Dendritic cell treated with granulocyte-macrophage colony-stimulating factor and Interleukin-4, amounts not matched to agents 40 ng/mL and 50 ng/mL, for 4 days (primary cell): ENCODE measurements around the gene EXOSC6.
"Not testable (repeated sequence)": the region's sequence is repeated elsewhere in the genome, so short reads cannot be mapped to it uniquely, and the experiment has no call there.

ENCODE experiments used
- H3K27ac Mint-ChIP-seq: one replicate; pipeline ENCODE4 v1.8.0; 2022; ENCODE audit warnings: mild to moderate bottlenecking, mixed read lengths
- H3K27me3 Mint-ChIP-seq: one replicate; pipeline ENCODE4 v1.8.0; 2022; ENCODE audit warnings: mild to moderate bottlenecking, mixed read lengths
- H3K36me3 Mint-ChIP-seq: one replicate; pipeline ENCODE4 v1.8.0; 2022; ENCODE audit warnings: low read depth, mixed read lengths
- H3K4me1 Mint-ChIP-seq: one replicate; pipeline ENCODE4 v1.8.0; 2022; ENCODE audit warnings: low read depth, mixed read lengths
- H3K4me3 Mint-ChIP-seq: one replicate; pipeline ENCODE4 v1.8.0; 2022; ENCODE audit warnings: mild to moderate bottlenecking, moderate library complexity, mixed read lengths
- H3K9me3 Mint-ChIP-seq: one replicate; pipeline ENCODE4 v1.8.0; 2022; ENCODE audit warnings: mixed read lengths
- intact Hi-C: fragments of 100-400 bp; cut with micrococcal nuclease; formaldehyde crosslinking; loops from one replicate; pipeline ENCODE4 v1.15.0; 2022

The EXOSC6 gene

DNA sequence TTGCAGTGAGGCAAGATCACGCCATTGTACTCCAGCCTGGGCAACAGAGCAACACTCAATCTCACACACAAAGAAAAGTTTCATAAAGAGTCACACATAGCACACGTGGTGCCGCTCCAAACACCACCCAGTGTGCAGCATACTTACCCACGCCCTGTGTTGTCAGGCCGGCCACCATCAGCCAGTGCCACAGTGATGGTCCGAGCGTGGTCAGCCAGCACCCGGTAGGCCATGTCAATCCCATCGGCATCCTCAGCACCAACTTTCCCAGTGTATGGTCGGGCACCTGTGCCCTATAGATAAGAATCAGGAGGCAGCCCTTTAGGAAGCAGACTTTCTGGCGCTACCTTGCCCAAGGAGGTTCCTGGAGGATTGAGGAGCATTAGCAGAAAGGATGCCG lies 17.7 kb upstream of the EXOSC6 start:
- Mint-ChIP-seq H3K36me3 (peaks cover 92% of the 10 kb centered on the region), H3K27ac (no peak overlapping the region), H3K4me3 (no peak overlapping the region), H3K9me3 (no peaks in the 10 kb centered on the region), H3K27me3 (no peaks in the 10 kb centered on the region), H3K4me1 (no peaks in the 10 kb centered on the region)
- intact Hi-C loops: loop anchor here (10.0 kb wide), 1 partner anchor 105 kb away; no protein-coding TSS in a partner anchor

- H3K9me3 Mint-ChIP-seq, H3K4me1 Mint-ChIP-seq, H3K27me3 Mint-ChIP-seq, H3K4me3 Mint-ChIP-seq, H3K27ac Mint-ChIP-seq: not testable (repeated sequence)
- peaks cover 100% of the 10 kb centered on the region for H3K36me3 Mint-ChIP-seq
- intact Hi-C loops: loop anchor here (10.0 kb wide), 1 partner anchor 103 kb away; no protein-coding TSS in a partner anchor
Measured at GRCh38 chr16:70267922-70268321, 16.2 kb upstream of the EXOSC6 start.

- no peaks in the 10 kb centered on the region for H3K4me1 Mint-ChIP-seq
- H3K27me3 Mint-ChIP-seq: no peaks in the 10 kb centered on the region
- peaks cover 100% of the 10 kb centered on the region for H3K36me3 Mint-ChIP-seq
- H3K9me3 Mint-ChIP-seq: no peaks in the 10 kb centered on the region
- intact Hi-C loops: loop anchor here (10.0 kb wide), 1 partner anchor 103 kb away; no protein-coding TSS in a partner anchor
- H3K4me3 Mint-ChIP-seq: no peak overlapping the region
- H3K27ac Mint-ChIP-seq: no peak overlapping the region
Measured at GRCh38 chr16:70267516-70267915, 15.8 kb upstream of the EXOSC6 start.

GRCh38 chr16:70259903-70260302 lies 8.2 kb upstream of the EXOSC6 start:
- H3K27ac Mint-ChIP-seq, H3K4me1 Mint-ChIP-seq, H3K9me3 Mint-ChIP-seq, H3K4me3 Mint-ChIP-seq, H3K27me3 Mint-ChIP-seq: not testable (repeated sequence)
- intact Hi-C loops: loop anchor here (10.0 kb wide), 1 partner anchor 95 kb away; no protein-coding TSS in a partner anchor
- peaks cover 100% of the 10 kb centered on the region for H3K36me3 Mint-ChIP-seq

GRCh38 chr16:70258946-70259345 lies 7.2 kb upstream of the EXOSC6 start:
- H3K27me3 Mint-ChIP-seq: no peaks in the 10 kb centered on the region
- H3K27ac Mint-ChIP-seq: no peak overlapping the region
- no peaks in the 10 kb centered on the region for H3K9me3 Mint-ChIP-seq
- no peak overlapping the region for H3K4me3 Mint-ChIP-seq
- no peaks in the 10 kb centered on the region for H3K4me1 Mint-ChIP-seq
- peaks cover 100% of the 10 kb centered on the region for H3K36me3 Mint-ChIP-seq
- intact Hi-C loops: no loop called here

GRCh38 chr16:70258065-70258464 lies 6.3 kb upstream of the EXOSC6 start:
- no peak overlapping the region for H3K27ac Mint-ChIP-seq
- no peak overlapping the region for H3K4me3 Mint-ChIP-seq
- H3K27me3 Mint-ChIP-seq: no peaks in the 10 kb centered on the region
- intact Hi-C loops: no loop called here
- no peaks in the 10 kb centered on the region for H3K9me3 Mint-ChIP-seq
- H3K36me3 Mint-ChIP-seq: peaks cover 100% of the 10 kb centered on the region
- no peaks in the 10 kb centered on the region for H3K4me1 Mint-ChIP-seq

DNA sequence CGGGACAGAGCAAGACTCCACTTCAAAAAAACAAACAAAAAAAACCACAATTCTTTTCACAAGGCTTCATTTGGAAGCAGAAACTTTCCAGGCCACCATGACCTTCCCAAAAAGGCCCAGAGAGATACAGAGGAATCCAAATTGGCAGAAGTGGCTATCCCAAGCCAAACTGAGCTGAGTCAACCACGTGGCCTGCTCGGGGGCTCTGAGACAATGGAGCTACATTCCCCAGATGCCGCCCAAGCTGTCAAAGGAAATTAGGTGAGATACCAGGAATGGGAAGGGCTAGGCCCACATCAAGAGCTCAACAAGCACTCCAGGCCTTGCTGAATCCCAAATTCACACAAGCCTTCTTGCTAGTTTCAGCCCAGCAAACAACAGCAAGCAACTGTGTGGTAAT lies 5.7 kb upstream of the EXOSC6 start:
- H3K36me3 Mint-ChIP-seq: peaks cover 100% of the 10 kb centered on the region
- H3K4me3 Mint-ChIP-seq: no peak overlapping the region
- intact Hi-C loops: no loop called here

GRCh38 chr16:70255574-70255973 lies 3.8 kb upstream of the EXOSC6 start:
- Mint-ChIP-seq H3K36me3 (peaks cover 91% of the 10 kb centered on the region), H3K9me3 (no peaks in the 10 kb centered on the region), H3K4me3 (no peak overlapping the region)

More for the DNA sequence above, 5.7 kb upstream of the EXOSC6 start:
- H3K4me1 Mint-ChIP-seq: no peaks in the 10 kb centered on the region
- no peaks in the 10 kb centered on the region for H3K9me3 Mint-ChIP-seq
- H3K27me3 Mint-ChIP-seq: no peaks in the 10 kb centered on the region
- no peak overlapping the region for H3K27ac Mint-ChIP-seq

GRCh38 chr16:70254965-70255286 lies 3.2 kb upstream of the EXOSC6 start:
- intact Hi-C loops: no loop called here
- Mint-ChIP-seq H3K9me3 (no peaks in the 10 kb centered on the region), H3K36me3 (peaks cover 90% of the 10 kb centered on the region)

More at GRCh38 chr16:70255574-70255973, 3.8 kb upstream of the EXOSC6 start:
- no peaks in the 10 kb centered on the region for H3K27me3 Mint-ChIP-seq
- no peak overlapping the region for H3K27ac Mint-ChIP-seq
- H3K4me1 Mint-ChIP-seq: no peaks in the 10 kb centered on the region
- intact Hi-C loops: no loop called here

DNA sequence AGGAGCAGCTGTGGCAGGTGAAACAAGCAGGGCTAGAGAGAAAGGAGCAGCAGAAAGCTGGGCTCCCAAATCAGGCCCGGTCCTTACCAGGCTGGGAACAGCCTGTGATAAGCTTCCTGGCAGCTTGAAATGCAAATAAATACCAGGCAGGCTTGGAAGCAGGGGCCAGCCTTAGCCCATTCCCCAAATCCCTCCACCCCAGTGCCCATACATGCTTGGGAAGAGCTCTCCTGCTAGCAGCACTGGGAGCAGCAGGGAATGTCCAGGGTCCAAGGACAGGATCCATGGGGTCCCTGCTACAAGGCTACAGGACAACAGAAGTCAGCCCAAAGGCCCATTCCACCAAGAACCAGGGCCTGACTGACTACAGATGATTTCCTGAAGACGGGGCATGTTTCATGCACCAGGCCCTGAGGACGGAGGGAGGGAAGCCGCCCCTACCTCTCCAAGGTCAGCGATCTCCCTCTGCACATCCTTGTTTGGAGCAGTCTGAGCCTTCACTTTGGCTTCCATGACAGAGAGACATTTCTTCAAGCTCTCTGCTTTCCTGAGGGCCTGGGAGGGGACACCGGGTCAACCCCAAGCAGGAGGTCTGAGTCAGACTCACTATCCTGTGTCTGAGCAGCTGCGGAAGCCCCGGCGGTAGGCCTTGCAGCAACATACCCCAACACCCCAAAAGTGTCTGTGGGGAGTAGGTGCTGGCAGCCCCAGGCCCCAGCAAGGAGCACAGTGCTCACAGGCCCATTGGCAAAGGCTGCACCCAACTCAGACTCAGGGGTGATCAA lies 2.6 kb upstream of the EXOSC6 start:
- H3K9me3 Mint-ChIP-seq: no peaks in the 10 kb centered on the region
- intact Hi-C loops: no loop called here
- H3K4me3 Mint-ChIP-seq: no peak overlapping the region
- H3K27ac Mint-ChIP-seq: no peak overlapping the region
- no peaks in the 10 kb centered on the region for H3K27me3 Mint-ChIP-seq
- H3K36me3 Mint-ChIP-seq: peaks cover 88% of the 10 kb centered on the region
- H3K4me1 Mint-ChIP-seq: peaks cover 4% of the 10 kb centered on the region

More at GRCh38 chr16:70254965-70255286, 3.2 kb upstream of the EXOSC6 start:
- H3K27ac Mint-ChIP-seq: no peak overlapping the region
- no peaks in the 10 kb centered on the region for H3K27me3 Mint-ChIP-seq
- no peaks in the 10 kb centered on the region for H3K4me1 Mint-ChIP-seq
- no peak overlapping the region for H3K4me3 Mint-ChIP-seq

GRCh38 chr16:70253291-70254106 lies 1.8 kb upstream of the EXOSC6 start:
- no peaks in the 10 kb centered on the region for H3K9me3 Mint-ChIP-seq
- peaks cover 84% of the 10 kb centered on the region for H3K36me3 Mint-ChIP-seq
- no peaks in the 10 kb centered on the region for H3K27me3 Mint-ChIP-seq
- H3K27ac Mint-ChIP-seq: no peak overlapping the region
- intact Hi-C loops: no loop called here
- no peak overlapping the region for H3K4me3 Mint-ChIP-seq
- peaks cover 9% of the 10 kb centered on the region for H3K4me1 Mint-ChIP-seq

DNA sequence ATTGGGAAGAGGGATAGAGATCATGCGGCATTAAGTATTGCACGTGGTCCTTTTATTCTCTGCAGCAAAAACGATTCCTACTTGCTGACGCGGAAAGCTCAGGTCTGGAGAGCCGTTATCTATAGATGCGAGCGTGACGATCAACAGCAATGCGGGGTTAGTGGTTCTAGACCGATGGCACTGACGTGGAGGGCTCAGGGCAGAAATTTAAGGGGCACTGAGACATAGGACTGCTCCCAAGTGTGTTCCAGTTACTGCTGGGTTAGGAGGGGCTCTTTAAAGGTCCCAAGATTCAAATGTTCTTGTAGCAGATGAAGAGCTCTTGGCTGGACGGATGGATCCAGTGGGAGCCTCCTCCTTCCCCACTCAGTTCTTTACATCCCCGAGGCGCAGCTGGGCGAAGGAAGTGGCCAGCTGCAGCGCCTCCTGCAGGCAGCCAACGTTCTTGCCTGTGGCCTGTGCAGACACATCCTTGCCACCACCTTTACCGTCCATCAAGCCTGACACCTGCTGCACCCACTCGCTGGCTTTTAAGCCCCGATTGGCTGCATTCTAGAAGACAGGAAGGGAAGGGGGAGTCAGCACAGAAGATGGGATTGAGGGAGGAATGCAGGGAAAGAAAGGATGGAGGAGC lies 732 bp upstream of the EXOSC6 start:
- intact Hi-C loops: no loop called here
- peaks cover 74% of the 10 kb centered on the region for H3K36me3 Mint-ChIP-seq
- H3K4me1 Mint-ChIP-seq: peaks cover 9% of the 10 kb centered on the region
- H3K27ac Mint-ChIP-seq: no peak overlapping the region
- no peaks in the 10 kb centered on the region for H3K9me3 Mint-ChIP-seq
- no peaks in the 10 kb centered on the region for H3K27me3 Mint-ChIP-seq
- H3K4me3 Mint-ChIP-seq: no peak overlapping the region

GRCh38 chr16:70250748-70251628 lies 752 bp downstream of the EXOSC6 start:
- no peaks in the 10 kb centered on the region for H3K27me3 Mint-ChIP-seq
- no peaks in the 10 kb centered on the region for H3K9me3 Mint-ChIP-seq
- peak overlapping the region; percentile 86 for H3K27ac Mint-ChIP-seq
- H3K4me3 Mint-ChIP-seq: peak overlapping the region; percentile 88
- H3K36me3 Mint-ChIP-seq: peaks cover 59% of the 10 kb centered on the region
- peaks cover 10% of the 10 kb centered on the region for H3K4me1 Mint-ChIP-seq
- intact Hi-C loops: no loop called here
